DOHH2 (cell line): ENCODE results near the gene GPC1.

Source experiments
- H3F3A ChIP-seq: fragments of 200-600 bp; sonication (generic), shearing (Covaris generic); 2 replicates; pipeline ENCODE4 v1.6.0; 2016; ENCODE audit warnings: antibody characterized with exemption, mild to moderate bottlenecking; ENCODE audit not compliant: control insufficient read depth, insufficient read depth
- H3K27ac ChIP-seq: fragments of 200-600 bp; sonication (generic); 2 replicates; pipeline ENCODE4 v1.5.1; 2014; ENCODE audit warnings: low read depth, mild to moderate bottlenecking, low read length, moderate library complexity
- H3K27me3 ChIP-seq: fragments of 200-600 bp; sonication (generic); 2 replicates; pipeline ENCODE4 v1.6.1; 2014; ENCODE audit warnings: mild to moderate bottlenecking, low read length, mixed read lengths; ENCODE audit not compliant: control insufficient read depth
- H3K36me3 ChIP-seq: fragments of 200-600 bp; sonication (generic); 2 replicates; pipeline ENCODE4 v1.6.1; 2014; ENCODE audit warnings: mild to moderate bottlenecking, low read length, moderate library complexity, mixed read lengths; ENCODE audit not compliant: control insufficient read depth
- H3K4me1 ChIP-seq: fragments of 200-600 bp; sonication (generic); 2 replicates; pipeline ENCODE4 v1.6.1; 2014; ENCODE audit warnings: mild to moderate bottlenecking, low read length, mixed read lengths; ENCODE audit not compliant: control insufficient read depth
- H3K4me2 ChIP-seq: fragments of 200-600 bp; sonication (generic); 2 replicates; pipeline ENCODE4 v1.6.0; 2014; ENCODE audit warnings: mild to moderate bottlenecking, low read length, moderate library complexity
- H3K4me3 ChIP-seq: fragments of 200-600 bp; sonication (generic); 2 replicates; pipeline ENCODE4 v1.5.1; 2014; ENCODE audit warnings: mild to moderate bottlenecking, low read length, mixed read lengths
- H3K79me2 ChIP-seq: fragments of 200-600 bp; sonication (generic); 2 replicates; pipeline ENCODE4 v1.6.1; 2014; ENCODE audit warnings: mild to moderate bottlenecking, low read length, mixed read lengths; ENCODE audit not compliant: control insufficient read depth
- H3K9me2 ChIP-seq: fragments of 200-600 bp; sonication (generic); replicated peaks from 2 replicates; pipeline ENCODE4 v1.6.1; 2014; ENCODE audit warnings: mild to moderate bottlenecking, low read length, mixed read lengths; ENCODE audit not compliant: control insufficient read depth
- H3K9me3 ChIP-seq: fragments of 200-600 bp; sonication (generic); 2 replicates; pipeline ENCODE4 v1.6.1; 2014; ENCODE audit warnings: antibody characterized with exemption, low read length, mixed read lengths; ENCODE audit not compliant: control insufficient read depth, insufficient read depth
- H4K20me1 ChIP-seq: fragments of 200-600 bp; sonication (generic); 2 replicates; pipeline ENCODE4 v1.6.0; 2014; ENCODE audit warnings: low read depth, mild to moderate bottlenecking, antibody characterized with exemption, low read length, moderate library complexity; ENCODE audit not compliant: control insufficient read depth, insufficient read depth
- EZH2phosphoT487 ChIP-seq: fragments of 200-600 bp; sonication (generic); IDR thresholded peaks from 2 replicates; pipeline ENCODE4 v1.6.1; 2017; ENCODE audit warnings: borderline replicate concordance, mild to moderate bottlenecking, antibody characterized with exemption, low read length, moderate library complexity, mixed read lengths
- TF ChIP-seq, protein P1 (sequence below): fragments of 200-600 bp; sonication (generic); IDR thresholded peaks from one replicate; pipeline ENCODE4 v1.5.1; 2014; ENCODE audit warnings: antibody characterized with exemption, mild to moderate bottlenecking, low read depth, low read length; ENCODE audit not compliant: poor library complexity, severe bottlenecking

Gene GPC1

DNA sequence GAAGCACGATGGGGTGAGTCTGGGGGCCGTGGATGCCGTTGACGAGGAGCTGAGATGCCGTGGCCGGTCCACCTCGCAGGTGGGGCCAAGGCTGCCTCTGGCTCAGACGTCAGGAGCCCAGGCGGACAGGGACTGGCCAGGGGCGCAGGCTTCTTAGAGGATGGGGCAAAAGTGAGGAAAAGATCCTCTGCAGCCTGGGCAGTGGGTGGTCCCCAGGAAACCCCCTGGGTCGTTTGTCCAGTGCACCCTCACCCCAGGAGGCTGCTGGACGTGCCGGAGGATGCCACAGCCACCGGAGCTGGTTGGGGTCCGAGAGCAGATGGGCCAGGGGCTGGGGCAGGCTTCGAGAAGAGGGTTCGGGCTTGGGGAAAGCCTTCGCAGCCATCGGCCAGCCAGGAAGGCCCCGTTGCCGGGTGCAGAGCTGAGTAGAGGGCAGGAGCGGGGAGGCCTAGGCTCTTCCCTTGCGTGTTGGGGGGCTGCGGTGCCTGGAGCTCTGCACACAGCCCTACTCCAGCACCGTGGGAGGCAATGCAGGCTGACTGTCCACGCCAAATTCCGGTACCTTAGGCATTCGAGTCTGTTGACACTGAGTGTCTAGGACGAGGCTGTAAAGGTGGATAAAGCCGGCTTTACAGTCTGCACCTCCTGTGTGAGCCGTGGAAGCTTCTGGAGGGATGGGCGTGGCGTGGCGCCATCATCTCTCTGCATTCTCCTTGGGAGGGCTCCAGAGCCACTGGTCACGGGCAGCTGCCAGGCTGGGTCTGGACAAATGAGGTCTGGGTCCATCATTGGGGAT, 18.8 kb downstream of the GPC1 start:
- H3K79me2 ChIP-seq = no peaks in the 10 kb centered on the region
- H4K20me1 ChIP-seq = no peaks in the 10 kb centered on the region
- no peak overlapping the region for H3K4me2 ChIP-seq

DNA sequence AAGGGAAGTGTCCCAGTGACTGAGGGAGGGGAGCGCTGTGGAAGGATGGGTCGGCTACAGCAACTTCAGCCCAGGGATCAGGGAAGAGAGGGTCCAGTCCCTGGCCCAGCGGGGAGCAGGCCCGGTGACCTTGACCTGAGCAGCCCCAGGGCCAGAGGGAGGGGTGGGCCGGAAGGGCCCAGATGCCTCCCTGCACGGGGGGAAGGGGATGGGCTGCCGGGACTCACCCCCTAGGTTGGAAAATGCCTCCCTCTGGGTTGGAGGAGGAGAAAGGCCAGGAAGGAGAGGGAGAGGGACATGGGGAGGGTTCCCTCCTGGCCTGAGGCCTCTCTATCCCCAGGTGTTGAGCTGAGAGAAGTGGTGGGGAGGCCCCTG, 19.8 kb downstream of the GPC1 start:
- Histone ChIP-seq H3K4me3 (no peak overlapping the region), H3K9me2 (no peaks in the 10 kb centered on the region), H3K79me2 (no peaks in the 10 kb centered on the region), H3K4me2 (no peak overlapping the region), H3K4me1 (no peaks in the 10 kb centered on the region), H3K27ac (no peak overlapping the region), H3K27me3 (peaks cover 21% of the 10 kb centered on the region), H3F3A (no peaks in the 10 kb centered on the region), H4K20me1 (no peaks in the 10 kb centered on the region), H3K9me3 (no peaks in the 10 kb centered on the region), H3K36me3 (no peaks in the 10 kb centered on the region)
- TF ChIP-seq, protein P1, sequence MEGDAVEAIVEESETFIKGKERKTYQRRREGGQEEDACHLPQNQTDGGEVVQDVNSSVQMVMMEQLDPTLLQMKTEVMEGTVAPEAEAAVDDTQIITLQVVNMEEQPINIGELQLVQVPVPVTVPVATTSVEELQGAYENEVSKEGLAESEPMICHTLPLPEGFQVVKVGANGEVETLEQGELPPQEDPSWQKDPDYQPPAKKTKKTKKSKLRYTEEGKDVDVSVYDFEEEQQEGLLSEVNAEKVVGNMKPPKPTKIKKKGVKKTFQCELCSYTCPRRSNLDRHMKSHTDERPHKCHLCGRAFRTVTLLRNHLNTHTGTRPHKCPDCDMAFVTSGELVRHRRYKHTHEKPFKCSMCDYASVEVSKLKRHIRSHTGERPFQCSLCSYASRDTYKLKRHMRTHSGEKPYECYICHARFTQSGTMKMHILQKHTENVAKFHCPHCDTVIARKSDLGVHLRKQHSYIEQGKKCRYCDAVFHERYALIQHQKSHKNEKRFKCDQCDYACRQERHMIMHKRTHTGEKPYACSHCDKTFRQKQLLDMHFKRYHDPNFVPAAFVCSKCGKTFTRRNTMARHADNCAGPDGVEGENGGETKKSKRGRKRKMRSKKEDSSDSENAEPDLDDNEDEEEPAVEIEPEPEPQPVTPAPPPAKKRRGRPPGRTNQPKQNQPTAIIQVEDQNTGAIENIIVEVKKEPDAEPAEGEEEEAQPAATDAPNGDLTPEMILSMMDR = no peak
- no peak for TF ChIP-seq EZH2phosphoT487

More for the DNA sequence above, 18.8 kb downstream of the GPC1 start:
- Histone ChIP-seq H3K27ac (no peak overlapping the region), H3K4me1 (no peaks in the 10 kb centered on the region), H3K9me2 (no peaks in the 10 kb centered on the region), H3K9me3 (no peaks in the 10 kb centered on the region), H3K36me3 (no peaks in the 10 kb centered on the region), H3K27me3 (peaks cover 21% of the 10 kb centered on the region), H3K4me3 (no peak overlapping the region), H3F3A (no peaks in the 10 kb centered on the region)
- TF ChIP-seq EZH2phosphoT487 = no peak
- TF ChIP-seq, protein P1 = no peak

DNA sequence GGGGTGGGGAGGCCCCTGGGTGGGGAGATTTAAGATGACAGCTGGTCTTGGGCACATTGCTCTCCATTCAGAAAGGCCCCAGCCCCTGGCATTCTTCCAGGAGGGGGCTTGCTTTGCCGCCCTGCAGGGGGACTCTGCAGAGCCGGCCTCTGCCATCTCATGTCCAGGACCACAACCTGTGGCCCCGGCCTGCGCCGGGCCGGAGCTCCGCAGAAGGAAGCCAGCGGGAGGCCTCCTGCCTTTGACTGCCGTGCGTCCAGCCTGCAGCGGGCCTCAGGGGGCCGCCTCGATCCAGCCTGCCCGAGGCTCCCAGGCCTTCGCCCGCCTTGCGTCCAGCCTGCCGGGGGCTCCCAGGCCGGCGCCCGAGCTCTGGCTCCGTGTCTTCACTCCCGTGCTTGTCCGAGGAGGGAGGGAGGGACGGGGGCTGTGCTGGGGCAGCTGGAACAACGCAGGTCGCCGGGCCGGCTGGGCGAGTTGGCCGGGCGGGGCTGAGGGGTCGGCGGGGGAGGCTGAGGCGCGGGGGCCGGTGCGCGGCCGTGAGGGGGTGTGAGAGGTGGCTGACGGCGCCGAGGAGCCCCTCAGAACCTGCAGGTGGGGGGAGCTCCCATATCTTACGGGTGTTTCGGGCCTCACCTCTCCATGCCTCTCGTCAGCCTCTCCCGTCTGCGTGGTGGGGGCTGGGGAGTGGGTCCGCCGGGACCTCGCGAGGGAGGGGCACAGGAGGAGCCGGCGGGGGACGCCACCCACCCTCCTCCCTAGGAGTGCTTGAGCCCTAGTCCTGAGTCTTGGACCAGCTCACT, 20.4 kb downstream of the GPC1 start:
- peaks cover 21% of the 10 kb centered on the region for H3K27me3 ChIP-seq
- TF ChIP-seq, protein P1 = no peak
- TF ChIP-seq EZH2phosphoT487 = no peak
- no peaks in the 10 kb centered on the region for H3K36me3 ChIP-seq
- H3K4me3 ChIP-seq = no peak overlapping the region
- H3F3A ChIP-seq = no peaks in the 10 kb centered on the region
- H4K20me1 ChIP-seq = no peaks in the 10 kb centered on the region
- H3K4me1 ChIP-seq = no peaks in the 10 kb centered on the region
- H3K79me2 ChIP-seq = no peaks in the 10 kb centered on the region
- H3K4me2 ChIP-seq = no peak overlapping the region
- no peaks in the 10 kb centered on the region for H3K9me2 ChIP-seq
- no peak overlapping the region for H3K27ac ChIP-seq
- no peaks in the 10 kb centered on the region for H3K9me3 ChIP-seq
